HG02970 (cell line): ENCODE results near the gene WNT9A.

Experiments used
- ATAC-seq: cut with Tn5 transposase; IDR thresholded peaks from one replicate; pipeline ENCODE4 v1.9.1; 2021; ENCODE audit warnings: mild to moderate bottlenecking, moderate library complexity, moderate number of reproducible peaks; ENCODE audit not compliant: unreplicated experiment, low FRiP score

The WNT9A gene

DNA sequence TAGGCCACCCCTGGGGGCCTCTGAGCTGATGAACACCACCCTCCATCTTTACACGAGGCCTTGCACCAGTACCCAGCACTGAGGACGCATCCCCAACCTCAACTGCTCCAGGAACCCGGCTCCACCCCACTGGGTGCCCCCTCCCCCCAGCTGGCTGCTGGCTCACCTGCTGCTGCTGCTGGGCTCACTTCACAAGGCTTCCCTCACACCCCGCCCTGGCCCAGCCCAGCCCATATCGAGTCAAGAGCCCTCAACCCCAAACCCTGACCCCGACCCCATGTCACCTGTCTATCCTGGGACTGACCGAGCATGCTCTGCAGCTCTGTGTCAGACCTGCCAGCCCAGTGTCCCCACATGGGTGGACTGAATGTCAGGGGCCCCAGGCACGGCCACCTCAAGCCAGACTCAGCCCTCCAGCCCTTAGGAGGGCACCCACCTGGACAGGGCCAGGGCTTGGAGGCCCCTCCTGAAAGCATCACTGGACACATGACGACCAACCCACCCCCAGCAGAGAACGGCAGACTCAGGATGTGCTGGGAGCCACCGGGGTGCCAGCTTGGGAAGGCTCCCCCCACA lies 21.4 kb downstream of the WNT9A start:
- ATAC-seq = no peak

DNA sequence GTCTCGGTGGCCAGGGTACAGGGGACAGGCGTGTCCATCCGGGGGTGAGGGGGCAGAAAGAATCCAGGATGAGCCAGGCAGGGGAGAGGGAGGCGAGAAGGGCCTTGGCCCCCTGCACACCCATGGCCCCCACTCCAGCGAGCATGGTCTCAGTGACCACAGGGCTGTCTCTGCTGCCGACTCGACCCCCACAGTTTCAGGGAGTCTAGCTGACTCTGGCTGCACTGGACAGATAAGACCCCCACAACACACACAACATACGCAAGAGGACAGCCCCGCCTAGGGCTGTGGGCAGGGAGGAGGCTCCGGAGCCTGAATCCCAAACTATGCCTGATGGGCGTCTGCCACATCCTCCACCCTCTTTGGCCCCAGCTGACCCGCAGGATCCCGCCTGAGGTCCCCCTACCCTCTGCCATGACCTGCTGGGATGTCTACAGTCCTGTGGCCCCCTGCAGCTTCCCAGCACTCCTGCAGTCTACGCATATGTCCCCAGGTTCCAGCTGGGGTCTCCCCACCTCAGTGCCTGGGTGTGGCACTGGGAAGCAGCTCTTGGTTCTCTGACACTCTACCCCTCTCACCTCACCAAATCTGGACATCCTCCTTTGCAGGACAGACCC lies 22.0 kb downstream of the WNT9A start:
- no peak for ATAC-seq

DNA sequence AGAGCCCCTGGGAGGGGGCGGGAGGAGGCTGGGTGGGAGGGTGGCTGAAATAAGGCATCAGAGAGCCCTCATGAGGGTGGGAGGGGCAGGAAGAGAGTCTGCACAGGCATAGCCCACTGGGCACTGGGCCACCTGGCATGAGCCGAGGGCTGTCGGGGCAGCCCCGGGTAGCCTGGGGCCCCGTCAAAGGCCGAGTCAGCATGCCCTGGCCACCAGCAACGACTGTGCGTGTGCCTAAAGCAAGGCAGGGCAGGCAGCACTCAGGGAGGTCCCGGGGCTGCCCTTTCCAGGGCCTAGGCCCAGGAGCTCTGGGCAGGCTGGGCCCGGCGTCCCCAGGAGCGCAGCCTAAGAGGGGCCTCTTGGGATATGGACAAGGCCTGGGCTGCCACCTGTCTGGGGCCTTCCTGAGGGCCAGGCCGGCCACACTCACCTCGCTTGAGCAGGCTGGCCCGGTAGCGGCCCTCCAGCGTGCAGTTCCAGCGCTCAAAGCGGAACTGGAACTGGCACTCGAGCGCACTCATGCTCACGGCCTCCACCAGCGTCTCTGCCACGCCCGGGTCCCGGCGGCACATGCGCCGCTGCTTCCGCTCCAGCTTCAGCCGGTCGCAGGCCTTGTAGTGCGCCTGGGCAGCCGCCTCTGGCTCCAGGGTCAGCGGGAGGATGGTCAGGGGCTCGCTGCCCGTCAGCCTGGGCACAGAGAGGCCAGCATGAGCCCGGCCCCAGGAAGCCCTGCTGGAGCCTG lies 22.7 kb downstream of the WNT9A start:
- no peak for ATAC-seq

DNA sequence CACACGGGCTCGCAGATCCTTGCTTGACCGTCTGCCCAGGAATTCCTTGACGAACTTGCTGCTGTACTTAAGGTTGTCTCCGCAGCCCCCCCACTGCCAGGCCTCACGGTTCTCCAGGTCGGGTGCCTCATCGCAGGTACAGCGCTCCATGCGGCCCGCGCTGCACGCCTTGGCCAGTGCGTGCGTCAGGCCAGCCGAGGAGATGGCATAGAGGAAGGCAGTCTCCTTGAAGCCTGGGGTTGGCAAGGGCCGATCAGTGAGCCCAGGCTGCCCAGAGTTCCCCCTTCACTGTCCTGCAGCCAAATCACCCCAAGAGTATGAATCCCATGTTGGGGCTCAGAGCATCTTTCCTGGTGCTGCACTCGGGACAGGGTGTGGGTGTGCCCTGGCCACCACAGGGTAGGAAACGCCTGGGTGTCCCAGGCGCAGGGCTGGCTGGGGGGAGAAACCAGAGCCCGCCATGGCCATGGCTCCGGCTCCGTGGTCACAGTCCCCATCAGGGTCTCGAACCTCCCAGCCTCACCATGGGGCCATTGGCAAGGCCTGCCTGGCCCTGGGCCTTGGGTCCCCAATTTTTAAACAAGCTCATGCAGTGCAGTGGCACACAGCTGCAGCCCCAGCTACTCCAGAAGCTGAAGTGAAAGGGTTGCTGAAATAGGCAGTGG lies 23.4 kb downstream of the WNT9A start:
- ATAC-seq = no peak

DNA sequence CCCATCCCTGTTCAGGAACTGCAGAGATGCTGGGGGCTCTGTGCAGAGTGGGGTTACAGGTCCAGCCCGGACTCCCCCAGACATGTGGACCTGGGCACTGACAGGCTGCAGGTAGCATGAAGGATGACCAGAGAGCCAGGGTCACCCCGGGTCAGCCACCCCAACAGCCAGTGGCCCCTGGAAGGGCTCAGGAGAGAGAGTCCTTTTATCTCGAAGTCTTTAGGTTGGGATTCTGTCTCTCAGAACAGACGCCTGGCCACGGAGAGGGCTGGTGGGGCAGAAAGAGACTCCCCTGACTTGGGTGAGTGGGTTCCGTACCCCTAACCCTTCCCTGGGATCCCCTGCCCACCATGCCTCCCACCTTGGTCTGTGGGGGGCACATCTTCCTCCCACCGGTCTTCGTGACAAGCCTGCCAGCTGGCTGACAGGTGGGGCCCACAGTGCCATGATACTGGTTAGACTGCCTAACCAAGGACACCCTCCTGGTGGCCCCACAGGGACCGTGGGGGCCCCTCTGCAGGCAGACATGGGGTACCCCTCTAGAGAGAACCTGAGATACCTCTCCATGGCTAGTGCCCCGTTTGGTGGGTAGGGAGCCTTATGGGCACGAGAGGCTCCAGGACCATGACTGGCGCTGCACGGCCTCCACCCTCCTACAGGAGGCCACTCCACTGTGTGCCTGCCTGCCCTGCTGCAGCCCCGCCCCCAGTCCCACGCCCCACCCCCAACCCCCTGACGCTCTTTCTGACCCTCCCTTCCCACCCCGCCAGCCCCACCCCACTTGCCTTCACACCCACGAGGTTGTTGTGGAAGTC lies 24.2 kb downstream of the WNT9A start:
- no peak for ATAC-seq

DNA sequence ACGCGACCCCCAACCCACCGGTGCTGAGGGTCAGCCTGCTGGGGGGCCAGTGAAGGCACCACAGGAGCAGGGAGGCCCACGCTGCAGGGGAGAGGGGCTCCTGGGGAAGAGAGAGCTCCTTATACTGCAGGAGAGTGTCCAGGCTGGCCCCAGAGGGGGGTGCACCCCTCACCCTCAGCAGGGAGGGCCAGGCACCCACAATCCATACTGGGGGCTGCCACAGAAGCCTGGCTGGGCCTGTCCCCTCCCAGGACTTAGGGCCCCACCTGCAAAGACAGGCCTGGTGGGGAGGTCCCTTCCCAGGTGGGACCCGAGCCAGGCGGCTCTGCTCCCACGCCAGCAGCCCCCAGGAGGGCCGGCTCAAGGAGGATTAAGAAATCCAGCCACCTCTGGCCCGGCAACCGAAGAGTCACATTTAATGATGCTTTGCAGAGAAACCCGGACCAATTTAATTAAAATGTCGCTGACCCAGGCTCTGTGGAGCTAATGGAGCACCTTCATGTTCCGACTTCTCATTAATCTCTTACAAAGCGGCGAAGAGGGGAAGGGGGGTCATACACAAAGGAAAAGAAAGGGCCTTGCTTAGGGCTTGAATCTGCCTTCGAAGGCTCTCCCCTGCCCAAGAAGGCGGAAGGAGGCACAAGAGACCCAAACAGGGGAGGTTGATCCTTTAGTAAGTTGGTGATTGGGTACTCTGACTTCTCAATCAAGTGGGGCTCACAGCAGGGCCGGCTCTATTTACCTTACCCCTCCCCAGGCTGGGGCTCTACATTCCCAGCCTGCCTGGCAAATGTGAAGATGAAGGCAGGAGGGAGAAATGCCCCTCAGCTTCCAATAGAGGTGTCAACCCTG lies 25.0 kb downstream of the WNT9A start:
- no peak for ATAC-seq

DNA sequence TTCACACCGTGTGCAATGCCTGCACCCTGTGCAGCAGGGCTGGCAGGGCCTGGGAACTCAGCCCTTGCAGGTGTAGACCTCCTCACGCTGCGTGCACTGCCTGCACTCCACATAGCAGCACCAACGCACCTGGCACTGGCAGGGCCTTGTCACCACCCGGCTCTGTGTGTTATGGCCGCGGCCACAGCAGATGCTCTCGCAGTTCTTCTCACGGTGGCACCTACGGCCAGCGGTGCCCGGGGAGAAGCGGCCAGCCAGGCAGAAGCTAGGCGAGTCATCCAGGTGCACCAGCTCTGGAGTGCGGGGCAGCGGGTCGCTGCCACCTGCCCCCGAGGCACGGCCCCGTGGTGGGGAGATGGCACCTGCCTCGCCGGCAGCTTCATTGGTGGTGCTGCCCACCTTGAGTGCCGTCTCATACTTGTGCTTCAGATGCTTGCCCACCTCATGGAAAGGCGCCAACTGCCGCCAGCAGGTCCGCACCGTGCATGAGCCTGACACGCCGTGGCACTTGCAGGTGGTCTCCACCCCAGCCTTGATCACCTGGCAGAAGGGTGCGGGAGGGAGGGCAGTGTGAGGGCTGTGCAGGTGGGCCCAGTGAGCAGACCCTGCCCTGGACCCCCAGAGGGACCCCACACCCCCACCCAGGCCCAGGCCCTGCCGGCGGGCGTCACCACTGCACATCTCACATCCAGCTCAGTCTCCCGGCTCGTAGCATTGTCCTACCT lies 26.1 kb downstream of the WNT9A start:
- no peak for ATAC-seq

DNA sequence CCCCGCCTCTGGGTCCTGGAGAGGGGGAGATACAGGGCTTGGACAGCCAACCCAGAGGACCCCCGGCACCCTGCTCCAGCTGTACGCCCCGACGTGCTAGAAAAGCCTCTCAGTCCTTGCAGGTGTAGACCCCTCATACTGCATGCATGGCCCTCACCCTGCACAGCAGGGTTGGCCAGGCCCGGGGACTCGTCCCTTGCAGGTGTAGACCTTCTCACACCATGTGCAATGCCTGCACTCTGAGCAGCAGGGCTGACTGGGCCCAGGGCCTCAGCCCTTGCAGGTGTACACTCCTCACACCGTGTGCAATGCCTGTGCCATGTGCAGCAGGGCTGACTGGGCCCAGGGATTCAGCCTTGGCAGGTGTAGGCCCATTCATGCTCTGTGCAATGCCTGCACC lies 26.8 kb downstream of the WNT9A start:
- no peak for ATAC-seq

DNA sequence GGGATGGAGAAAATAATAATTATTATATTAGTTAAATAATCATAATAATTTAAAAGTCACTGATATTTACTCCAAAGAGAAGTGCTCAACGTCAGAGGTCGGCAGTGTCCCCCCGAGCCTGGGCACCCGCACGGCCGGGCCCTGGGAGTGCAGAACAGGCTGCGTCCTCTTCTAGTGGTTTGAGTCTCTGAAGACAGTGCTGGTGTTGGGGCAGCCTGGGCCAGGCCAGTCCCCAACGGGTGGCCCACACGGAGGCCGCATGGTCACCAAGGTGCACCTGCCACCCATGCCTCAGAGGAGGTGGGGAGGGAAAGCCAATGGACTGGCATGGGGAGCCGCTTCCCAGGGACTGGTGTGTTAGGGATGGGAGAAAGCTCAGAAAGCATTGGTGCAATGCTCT lies 27.3 kb downstream of the WNT9A start:
- ATAC-seq = no peak

DNA sequence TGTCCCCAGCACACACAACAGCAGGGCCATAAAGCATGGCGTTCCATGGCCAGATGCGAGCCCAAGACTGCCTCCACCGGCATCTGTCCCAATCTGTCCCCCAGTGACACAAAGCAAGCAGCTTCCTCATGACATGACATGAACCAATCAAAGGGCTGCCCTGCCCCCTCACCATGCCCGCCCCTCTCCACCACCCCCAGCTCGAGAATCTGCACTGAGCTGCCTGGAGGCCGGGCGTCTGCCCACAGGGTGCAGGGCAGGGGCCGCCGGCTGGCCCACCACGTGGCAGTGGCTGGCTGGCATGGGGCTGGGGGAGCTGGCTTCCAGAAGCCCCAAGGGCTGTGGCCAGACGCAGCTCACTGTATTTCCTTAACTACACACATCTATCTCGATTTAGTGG lies 27.8 kb downstream of the WNT9A start:
- no peak for ATAC-seq

DNA sequence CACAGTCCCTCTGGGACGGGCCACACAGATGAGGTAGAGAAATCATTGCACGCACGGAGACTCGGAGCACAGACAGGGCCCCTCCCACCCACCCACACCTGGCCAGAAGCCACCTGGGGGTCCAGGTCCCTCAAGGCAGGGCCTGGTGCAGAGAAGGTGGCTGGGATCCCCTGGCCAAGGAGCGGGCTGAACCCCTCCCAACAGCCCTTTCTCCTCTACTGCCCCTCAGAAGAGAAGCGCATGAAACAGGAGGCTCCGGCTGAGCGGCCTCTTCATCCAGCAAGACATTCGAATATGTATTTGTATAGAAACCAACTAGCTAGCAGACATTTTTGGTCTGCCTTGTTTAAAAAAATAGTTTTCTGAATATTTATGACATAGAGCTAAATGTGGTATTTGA lies 29.0 kb downstream of the WNT9A start:
- ATAC-seq = no peak

DNA sequence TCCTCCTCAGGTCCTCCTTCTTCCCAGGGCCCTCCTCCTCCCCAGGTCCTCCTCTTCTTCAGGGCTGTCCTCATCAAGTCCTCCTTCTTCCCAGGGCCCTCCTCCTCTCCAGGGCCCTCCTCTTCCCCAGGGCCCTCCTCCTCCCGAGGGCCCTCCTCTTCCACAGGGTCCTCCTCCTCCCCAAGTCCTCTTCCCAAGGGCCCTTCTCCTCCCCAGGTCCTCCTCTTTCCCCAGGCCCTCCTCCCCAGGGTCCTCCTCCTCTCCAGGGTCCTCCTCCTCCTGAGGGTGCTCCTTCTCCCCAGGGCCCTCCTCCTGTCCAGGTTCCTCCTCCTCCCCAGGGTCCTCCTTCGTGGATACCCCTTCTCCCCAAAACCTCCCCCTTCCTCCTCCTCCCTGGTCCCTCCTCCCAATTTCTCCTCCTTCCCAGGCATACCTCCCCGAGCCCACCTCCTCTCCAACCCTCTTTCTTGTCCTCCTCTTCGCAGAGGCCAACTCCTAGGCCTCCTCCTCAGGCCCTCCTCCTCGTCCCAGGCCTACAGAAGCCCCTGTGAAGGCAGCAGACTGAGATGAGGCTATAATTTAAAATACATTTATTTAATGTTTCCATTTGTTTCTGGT lies 29.5 kb downstream of the WNT9A start:
- no peak for ATAC-seq

DNA sequence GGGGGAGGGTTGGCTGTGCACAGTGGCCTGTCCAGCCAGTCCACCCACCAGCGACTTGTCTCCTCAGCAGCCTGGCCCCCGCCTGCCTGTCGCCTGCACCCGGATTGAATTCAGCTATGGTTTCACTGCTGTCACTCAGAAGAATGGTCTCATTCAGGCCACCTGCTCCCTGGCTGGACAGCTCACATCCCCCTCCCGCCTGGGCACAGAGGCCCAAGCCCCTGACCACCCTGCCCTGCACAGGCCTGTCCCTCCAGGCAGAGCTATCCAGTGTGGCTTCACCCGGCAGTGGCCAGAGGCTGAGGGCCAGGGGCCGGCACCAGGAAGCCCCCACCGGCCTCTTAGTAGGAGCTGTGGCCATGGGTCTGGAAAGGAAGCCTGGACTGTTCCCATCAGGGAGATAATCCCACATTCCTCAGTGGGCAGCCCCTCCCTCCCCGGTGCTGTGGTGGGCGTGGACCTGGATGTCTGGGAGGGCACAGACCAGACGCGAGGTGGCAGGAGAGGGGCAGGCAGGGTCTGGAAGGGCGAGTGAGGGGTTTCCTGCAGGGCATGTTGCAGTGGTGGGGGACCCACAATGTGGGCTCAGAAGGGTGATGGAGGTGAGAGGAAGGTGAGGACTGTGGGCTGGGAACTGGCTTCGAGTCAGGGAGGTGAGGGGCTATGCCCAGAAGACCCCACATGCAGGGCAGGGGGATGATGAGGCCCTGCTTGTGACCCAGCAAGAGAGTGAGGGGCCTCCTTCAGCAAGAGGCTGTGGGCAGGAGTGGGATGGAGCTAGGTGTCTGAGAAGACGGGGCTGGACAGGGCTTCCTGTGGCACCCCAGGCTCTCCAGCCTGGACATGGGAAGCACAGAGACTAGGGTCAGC lies 30.4 kb downstream of the WNT9A start:
- no peak for ATAC-seq

DNA sequence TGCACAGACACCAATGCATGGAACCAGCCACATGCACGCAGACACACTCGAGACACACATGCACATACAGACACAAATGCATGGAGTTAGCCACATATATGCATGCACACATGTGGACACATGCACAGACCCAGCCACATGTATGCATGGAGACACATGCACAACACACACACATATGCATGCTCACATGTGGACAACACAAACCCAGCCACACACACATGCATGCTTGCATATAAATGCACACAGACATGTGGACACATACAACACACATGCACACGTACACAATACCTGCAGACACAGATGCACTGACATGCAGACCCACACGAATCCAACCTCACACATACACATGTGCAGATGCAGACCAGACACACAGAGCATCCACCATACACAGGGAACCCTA lies 31.1 kb downstream of the WNT9A start:
- ATAC-seq = no peak

DNA sequence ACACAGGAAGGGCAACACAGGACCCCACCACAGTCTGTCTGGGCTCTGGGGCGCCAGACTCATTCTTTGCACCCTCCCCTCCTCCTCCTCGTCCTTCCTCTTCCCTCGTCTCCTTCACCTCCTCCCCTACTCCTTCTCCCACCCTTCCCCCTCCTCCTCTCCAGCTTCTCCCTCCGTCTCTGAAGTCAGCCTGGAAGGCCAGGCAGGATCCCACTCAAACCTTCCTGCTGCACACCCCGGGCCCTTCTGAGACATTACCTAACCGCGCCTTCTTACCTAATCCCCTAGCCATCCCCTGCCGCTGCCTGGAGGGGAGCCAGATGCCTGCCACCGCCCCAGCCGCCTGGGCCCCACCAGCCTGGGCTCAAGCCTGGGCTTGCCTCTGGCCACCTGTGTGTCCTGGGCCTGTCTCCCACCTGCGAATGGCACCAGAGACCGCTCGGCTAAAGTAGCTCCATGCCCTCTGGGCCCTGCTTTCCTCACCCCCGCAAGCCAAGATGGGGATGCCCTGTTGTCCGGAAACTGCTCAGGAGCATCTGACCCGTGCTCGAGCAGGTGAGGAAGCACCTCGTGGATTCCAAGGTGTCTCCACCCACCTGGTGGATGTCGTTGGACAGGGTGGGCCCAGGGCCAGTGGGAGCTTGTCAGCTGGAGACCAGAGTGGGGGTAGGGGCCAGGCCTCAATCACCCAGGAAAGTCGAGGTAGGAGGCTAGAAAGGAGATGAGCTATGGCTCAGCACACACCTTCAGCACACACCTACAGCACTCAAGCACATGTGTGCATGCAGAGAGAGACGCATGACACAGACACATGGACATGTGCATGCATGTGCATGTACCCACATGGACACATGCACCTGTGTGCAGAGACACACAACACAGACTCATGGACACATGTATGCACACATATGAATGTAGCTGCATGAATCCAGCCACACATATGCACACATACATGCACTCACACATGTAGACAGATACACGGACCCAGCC lies 31.9 kb downstream of the WNT9A start:
- ATAC-seq = no peak

DNA sequence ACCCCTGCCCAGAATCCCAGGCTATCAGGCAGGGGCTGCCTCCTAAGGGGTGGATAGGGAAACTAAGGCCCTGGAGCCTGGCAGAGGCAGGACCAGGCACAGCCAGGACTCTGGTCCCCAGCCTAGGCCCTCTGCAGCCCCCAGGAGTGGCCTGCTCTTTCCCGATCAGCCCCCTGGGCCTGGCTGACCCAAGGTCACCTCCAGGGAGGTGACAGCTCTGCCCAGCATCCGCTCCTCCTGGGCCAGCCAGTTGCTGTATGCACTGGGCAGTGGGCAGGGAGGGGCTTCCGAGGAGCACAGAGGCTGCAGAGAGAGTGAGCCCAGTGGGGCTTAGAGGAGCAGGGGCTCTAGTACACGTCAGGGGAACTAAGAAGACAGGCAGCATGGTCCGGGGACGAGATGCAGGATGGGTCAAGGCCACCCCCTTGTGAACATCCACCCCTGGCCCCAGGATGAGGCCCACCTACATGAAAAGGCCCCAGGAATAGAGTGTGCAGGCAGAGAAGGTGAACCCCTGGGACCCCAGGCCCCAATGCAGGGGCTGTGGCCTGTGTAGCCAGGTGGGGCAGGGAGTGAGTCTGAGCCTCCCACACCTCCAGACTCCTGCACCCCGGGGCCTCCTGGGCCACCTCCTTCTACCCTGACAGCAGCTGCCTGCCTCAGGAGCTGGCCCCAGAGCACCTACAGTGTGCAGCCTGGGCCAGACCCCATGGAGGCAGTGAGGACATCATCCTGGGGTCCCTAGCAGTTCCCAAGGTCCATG lies 32.8 kb downstream of the WNT9A start:
- ATAC-seq = no peak
